HG02763 (cell line): Measurements from ENCODE around the gene SLX4IP.
"Not testable (repeated sequence)": the region's sequence is repeated elsewhere in the genome, so short reads cannot be mapped to it uniquely, and the experiment has no call there.

ENCODE experiments used
- ATAC-seq: cut with Tn5 transposase; IDR thresholded peaks from one replicate; pipeline ENCODE4 v1.9.1; 2021; ENCODE audit warnings: mild to moderate bottlenecking, moderate library complexity; ENCODE audit not compliant: unreplicated experiment

SLX4IP gene

GRCh38 chr20:10434832-10435812 lies at the start of gene SLX4IP:
SLX4IP (plus strand) TSS chr20:10435305; CDS start chr20:10458205, 22,900 bp downstream.
- ATAC-seq = peak; percentile 60

- ATAC-seq = no peak
Measured at GRCh38 chr20:10385850-10386544, 49.1 kb upstream of the SLX4IP start.

DNA sequence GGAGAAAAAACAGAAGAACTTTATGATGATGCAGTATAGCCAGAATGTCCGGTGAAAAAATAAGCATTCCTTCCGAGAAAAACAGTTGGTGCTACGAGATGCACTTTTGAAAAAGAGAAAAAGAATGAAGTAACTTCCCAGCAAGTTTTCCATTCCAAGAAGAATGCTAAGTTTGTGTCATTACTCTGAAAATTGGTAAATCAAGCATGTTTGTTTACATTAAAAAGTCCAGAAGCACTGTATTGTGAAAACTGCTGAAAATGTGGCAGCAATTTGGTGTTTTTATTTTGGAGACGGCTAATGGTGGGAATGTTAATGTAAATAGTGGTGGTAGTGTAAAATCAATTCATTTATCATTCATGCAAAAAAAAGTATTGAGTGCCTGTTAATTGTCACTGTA lies 47.4 kb upstream of the SLX4IP start:
- ATAC-seq = no peak

DNA sequence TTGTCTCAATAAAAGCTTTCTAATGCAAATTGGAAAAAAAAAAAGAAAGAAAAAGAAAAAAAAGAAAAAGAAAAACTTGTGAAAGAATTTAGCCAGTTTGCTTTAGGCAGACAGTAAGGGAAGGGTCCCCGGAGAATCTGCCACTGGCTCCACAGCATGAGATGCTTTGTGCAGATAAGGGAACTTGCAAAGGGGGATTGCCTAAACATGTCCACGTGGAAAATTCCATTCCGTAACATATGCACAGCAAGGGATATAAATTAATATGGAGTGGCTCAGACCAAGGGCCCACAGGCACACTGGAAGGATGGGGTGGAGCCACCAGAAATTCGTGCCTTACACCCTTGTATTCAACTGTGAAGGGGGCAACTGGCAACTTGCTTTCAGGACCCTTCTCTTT lies 46.5 kb upstream of the SLX4IP start:
- ATAC-seq = no peak

DNA sequence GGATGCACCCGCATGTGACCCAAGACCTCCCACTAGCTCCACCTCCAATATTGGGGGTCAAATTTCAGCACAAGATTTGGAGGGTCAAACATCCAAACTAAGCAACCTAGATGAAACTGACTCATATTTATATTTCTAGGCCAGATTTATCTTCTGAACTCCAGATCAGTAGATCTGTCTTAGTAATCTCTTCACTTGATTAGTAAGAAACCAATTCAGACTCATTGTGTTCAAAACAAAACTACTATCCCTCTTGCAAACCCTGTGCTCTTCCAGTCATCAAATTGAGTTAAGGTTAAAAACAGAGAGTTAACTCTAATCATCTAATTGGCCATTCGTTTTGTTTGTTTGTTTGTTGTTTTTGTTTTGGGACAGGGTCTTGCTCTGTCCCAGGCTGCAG lies 44.4 kb upstream of the SLX4IP start:
- no peak for ATAC-seq

- not testable (repeated sequence) for ATAC-seq
Measured at GRCh38 chr20:10394752-10395151, 40.4 kb upstream of the SLX4IP start.

DNA sequence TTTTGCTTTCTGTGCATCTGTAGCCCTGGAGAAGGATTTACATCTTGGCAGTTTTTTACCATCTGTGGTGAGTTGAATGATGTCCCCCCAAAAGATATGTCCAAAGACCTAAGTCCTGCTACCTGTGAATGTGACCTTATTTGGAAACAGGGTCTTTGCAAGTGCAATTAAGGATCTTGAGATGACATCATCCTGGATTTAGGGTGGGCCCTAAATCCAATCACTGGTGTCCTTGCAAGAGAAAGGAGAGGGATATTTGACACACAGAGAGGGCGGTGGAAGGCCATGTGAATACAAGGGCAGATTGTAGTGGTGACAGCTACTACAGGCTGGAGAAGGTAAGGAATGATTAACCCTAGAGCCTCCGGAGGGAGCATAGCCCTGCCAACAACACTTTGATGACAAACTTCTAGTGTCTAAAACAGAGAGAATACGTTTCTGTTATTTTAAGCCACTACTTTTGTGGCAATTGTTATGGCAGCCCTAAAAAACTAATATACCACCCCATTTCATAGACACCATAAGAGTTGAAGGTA lies 36.2 kb upstream of the SLX4IP start:
- ATAC-seq = no peak

- no peak for ATAC-seq
Measured at GRCh38 chr20:10402938-10403608, 32.0 kb upstream of the SLX4IP start.

DNA sequence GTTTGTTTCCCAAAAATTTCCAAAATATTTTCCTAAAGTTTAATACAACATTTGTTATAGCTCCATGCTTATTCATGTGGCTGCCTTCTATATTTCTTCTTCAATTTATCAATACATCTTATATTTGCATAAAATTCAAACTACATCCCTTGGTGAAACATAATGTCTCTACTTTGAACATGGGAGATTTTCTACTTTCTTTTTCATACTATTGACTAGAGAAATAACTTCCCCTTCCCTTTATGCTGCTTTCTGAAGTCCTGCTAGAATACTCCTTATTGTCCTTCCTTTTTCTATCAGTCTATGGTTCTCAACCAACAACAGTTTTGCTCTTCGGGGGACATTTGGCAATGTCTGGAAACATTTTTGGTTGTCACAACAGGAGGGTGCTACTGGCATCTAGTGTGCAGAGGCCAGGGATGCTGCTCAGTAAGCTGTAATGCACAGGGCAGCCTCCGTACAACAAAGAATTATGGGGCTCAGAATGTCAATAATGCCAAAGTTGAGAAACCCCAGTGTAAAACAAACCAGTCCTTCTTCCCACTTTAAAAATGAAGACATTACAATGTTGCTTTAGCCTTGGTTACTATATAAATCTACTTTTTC lies 31.0 kb upstream of the SLX4IP start:
- no peak for ATAC-seq

- ATAC-seq = no peak
Measured at GRCh38 chr20:10404959-10405530, 30.1 kb upstream of the SLX4IP start.

DNA sequence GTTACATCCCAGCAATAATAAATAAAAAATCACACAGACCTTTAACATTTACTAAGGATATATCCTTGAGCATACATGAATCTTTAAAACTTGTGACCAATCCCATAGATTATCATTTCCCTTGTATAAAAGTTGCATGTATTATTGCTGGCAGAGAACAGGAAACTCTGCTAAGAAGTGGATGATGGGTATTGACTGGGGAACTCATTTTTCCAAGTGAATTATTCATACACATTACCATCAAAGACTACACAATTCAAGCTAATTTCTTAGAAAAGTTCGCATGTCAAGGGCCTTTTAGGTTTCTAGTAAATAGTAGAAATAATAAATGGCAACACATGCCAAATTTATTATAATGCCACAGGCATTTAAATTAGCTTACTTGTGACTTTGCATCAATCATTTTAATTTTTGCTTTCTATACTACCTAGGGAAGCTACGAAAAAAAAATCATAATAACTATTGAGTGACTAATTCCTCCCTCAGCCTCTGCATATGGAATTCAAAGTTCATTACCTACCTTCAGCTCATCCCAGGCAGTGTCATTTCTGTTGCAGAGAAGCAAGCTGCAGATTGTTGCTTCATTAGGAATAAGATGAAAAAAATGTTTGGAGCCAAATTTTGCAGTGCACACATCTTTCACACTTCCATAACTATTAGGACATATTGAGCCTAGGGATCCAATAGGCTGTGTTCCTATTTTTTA lies 26.8 kb upstream of the SLX4IP start:
- ATAC-seq = no peak

- ATAC-seq = no peak
Measured at GRCh38 chr20:10411673-10412072, 23.4 kb upstream of the SLX4IP start.

- ATAC-seq = no peak
Measured at GRCh38 chr20:10412591-10413408, 22.3 kb upstream of the SLX4IP start.

DNA sequence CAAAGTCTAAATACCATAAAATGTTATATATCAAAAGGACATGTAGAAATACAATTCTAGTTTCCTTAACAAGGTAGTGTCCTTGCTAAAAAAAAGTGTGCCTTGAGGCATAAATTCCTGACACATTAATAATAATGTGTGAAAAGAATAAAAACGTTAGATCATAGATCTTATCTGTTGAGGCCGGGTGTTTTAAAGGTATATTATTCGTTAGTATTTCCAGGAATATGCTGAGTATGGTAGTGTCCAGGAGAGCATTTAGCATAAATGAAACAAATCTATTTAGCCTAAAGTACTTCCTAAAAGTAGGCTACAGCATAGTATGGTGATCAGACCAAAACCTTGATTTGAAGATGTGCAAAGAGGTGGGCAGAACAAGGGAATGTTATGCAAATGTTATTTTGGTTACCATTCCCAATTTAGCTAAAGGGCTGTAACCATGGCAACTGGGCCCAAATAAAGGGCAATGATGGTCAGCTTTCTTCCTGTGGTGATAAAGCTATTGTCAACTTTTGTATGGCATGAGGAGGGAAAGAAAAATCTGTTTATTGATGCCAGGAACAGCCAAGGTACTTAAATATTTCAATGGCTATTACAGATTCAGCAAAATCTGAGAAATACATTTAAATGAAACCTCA lies 20.0 kb upstream of the SLX4IP start:
- ATAC-seq = no peak

DNA sequence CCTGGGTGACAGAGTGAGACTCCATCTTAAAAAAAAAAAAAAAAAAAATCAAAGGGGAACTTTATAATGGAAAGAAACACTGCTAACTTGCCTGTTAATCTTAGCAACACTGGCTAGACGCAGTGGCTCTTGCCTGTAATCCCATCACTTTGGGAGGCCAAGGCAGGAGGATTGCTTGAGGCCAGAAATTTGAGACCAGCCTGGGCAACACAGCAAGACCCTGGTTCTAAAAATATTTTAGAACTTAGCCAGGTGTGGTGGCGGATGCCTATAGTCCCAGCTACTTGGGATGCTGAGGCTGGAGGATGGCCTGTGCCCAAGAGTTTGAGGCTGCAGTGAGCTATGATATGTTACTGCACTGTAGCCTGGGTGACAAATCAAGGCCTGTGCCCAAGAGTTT lies 17.9 kb upstream of the SLX4IP start:
- not testable (repeated sequence) for ATAC-seq

- ATAC-seq = no peak
Measured at GRCh38 chr20:10419550-10420133, 15.5 kb upstream of the SLX4IP start.

- ATAC-seq = no peak
Measured at GRCh38 chr20:10423735-10424134, 11.4 kb upstream of the SLX4IP start.

DNA sequence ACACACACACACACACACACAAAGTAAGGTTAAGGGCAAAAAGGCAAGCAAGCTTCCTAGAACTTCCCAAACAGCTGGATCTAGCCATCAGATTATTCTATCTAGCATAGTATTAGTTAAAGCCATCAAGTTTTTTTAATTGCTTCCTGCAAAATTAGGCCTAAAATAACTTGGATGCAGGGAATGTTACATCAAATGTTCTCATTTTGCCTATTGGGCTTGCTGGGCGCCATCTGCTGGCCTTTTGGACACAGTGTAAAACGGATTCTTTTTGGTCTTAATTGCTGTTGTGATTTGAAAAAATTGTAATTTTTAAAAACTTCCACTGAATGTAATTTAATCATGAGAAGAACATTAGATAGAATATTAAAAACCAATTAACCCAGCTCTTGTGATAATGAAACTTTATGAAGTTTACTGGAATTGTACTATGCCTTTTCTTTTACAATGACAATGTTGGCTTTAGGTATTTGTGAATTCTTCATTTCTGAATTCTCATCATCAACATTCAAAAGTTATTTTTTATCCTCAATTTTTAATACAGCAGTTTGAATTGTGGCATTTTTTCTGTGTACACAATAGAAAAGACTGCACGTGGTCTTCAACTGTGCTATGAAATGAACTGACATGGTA lies 7.9 kb upstream of the SLX4IP start:
- no peak for ATAC-seq
